CD4-positive, alpha-beta T cell treated with Interleukin-12 subunit alpha and Interleukin-12 subunit beta, for 1 hour (primary cell): ENCODE data around the gene MAN1A2.
"Not testable (repeated sequence)": the region's sequence is repeated elsewhere in the genome, so short reads cannot be mapped to it uniquely, and the experiment has no call there.

Experiments used
- DNase-seq: peaks from one replicate; pipeline ENCODE4 v3.0.0-alpha.2; 2020

MAN1A2 gene

DNA sequence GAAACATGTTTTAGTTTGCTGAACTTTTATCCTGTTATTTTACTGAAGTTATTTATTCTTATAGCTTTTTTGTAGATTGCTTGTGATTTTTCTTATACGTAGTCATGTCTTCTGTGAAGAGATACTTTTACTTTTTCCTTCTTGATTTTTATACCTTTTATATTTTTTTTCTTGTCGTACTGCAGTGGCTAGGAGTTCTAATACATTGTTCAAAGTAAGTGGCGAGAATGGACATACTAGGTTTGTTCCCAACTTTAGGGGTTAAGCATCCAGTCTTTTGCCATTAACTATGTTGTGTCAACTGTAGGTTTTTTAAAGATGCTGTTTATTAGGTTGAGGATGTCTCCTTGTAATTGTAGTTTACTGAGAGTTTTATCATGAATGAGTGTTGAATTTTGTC lies 36.3 kb downstream of the MAN1A2 start:
- DNase-seq: no peak

DNA sequence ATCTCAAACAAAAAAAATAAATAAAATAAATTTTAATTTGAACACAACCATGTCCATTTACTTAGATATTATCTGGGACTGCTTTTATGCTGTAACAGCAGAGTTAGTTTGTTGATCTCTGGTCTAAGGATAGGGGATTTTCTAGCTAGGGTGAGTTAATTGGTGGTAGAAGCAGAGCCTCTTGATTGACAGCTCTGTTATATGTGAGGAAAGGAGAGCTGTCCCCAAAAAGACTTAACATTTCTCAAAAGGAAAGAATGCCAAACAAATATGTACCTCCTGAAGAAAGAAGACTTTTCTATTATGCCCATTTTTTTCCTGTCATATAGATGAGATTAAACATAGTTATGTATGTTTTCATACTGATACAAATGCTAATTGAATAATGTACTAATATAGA lies 37.8 kb downstream of the MAN1A2 start:
- DNase-seq: no peak

- DNase-seq: no peak
Measured at GRCh38 chr1:117412472-117412871, 45.2 kb downstream of the MAN1A2 start.

GRCh38 chr1:117413412-117413811 lies 46.2 kb downstream of the MAN1A2 start:
- DNase-seq: no peak

GRCh38 chr1:117414943-117415342 lies 47.7 kb downstream of the MAN1A2 start:
- no peak for DNase-seq

DNA sequence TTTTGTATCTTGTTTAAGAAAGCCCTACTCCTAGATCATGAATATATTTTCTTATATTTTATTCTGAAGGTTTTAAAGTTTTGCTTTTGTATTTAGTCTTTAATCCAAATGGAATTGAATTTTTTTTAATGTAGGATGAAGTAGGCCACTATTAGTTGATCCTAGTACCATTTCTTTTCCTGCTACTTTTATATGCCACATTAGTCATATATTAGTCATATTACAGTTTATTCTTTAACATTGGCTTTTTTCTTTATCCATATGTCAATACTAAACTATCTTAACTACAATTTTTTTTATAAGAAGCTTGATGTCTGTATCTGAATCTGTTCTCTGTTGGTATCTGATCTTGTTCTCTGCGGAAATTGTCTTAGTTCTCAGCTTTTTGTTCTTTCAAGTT lies 48.8 kb downstream of the MAN1A2 start:
- no peak for DNase-seq

- no peak for DNase-seq
Measured at GRCh38 chr1:117416546-117417125, 49.4 kb downstream of the MAN1A2 start.

GRCh38 chr1:117425050-117425734 lies 57.9 kb downstream of the MAN1A2 start:
- DNase-seq: no peak

DNA sequence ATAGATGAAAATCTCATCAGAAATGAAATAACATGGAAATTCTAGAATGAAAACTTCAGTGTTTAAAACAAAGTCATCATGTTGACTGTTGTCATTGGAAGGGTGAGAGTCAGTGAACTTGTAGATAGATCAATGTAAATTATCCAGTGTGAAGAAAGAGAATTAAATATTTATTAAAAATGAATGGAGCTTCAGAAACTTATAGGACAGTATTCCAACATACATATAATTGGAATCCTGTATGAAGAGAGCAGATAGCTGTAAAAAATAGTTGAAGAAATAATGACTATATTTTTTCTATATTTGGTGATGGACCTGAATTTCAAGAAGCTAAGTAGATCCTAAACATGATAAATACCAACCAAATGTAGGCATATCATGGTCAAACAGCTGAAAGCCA lies 60.0 kb downstream of the MAN1A2 start:
- no peak for DNase-seq

DNA sequence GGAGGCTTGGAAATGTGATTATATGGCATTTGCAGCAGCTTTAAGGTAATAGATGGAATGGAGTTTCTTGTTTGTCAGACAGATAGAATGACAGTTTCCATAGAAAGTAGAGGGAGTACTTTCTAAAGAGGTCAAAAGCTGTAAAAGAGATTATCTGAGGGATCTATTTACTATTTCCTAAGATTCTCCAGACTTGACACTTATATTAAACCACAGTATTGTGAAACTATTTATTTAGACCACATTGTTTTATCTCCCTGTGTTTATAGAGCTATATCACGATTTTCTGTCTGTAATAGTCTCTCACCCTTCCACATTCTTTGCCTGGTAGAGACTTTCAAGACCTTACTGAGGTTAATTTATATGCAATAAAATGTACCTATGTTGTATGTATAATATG lies 66.7 kb downstream of the MAN1A2 start:
- no peak for DNase-seq

GRCh38 chr1:117436513-117436912 lies 69.3 kb downstream of the MAN1A2 start:
- DNase-seq: no peak

DNA sequence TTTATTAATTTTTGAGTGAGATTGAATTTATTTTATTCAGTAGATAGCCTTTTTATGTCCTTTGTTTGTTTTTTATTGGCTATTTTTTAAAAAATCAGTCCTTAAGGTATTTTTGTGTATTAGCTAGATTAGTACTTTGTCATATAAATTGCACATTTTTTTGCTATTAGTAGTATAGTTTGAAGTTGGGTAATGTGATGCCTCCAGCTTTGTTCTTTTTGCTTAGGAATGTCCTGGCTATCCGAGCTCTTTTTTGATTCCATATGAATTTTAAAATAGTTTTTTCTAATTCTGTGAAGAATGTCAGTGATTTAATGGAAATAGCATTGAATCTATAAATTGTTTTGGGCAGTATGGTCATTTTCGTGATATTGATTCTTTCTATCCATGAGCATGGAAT lies 80.4 kb downstream of the MAN1A2 start:
- DNase-seq: no peak

DNA sequence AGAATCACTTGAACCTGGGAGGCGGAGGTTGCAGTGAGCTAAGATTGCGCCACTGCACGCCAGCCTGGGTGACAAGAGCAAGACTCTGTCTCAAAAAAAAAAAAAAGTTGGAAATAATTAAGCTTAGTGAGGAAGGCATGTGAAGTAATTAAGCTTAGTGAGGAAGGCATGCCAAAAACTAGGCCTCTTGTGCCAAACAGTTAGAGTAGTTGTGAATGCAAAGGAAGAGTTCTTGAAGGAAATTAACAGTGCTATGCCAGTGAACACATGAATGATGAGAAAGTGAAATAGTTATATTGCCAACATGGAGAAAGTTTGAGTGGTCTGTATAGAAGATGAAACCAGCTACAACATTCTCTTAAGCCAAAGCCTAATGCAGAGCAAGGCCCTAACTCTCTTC lies 85.0 kb downstream of the MAN1A2 start:
- DNase-seq: no peak

DNA sequence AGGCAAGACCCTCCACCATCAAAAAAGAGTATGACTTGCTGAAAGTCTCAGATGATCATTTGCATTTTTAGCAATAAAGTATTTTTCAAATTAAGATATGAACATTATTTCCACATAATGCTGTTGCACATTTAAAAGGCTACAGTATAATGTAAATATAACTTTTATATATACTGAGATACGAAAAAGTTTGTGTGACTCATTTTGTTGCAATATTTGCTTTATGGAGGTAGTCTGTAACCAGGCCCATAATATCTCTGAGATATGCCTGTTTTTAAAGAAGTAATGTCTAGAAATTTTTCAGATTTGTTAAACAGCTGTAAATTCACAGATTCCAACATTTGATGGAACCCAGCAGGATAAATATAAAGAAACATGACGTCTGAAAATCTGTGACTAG lies 86.7 kb downstream of the MAN1A2 start:
- no peak for DNase-seq

DNA sequence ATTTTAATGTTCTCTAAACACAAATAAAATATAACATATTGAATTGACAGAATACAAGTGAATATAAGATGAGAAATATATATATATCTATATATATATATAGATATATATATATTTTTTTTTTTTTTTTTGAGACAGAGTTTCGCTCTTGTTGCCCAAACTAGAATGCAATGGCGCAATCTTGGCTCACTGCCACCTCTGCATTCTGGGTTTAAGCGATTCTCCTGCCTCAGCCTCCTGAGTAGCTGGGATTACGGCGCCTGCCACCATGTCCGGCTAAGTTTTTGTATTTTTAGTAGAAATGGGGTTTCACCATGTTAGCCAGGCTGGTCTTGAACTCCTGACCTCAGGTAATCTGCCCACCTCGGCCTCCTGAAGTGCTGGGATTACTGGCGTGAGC lies 91.2 kb downstream of the MAN1A2 start:
- DNase-seq: not testable (repeated sequence)

DNA sequence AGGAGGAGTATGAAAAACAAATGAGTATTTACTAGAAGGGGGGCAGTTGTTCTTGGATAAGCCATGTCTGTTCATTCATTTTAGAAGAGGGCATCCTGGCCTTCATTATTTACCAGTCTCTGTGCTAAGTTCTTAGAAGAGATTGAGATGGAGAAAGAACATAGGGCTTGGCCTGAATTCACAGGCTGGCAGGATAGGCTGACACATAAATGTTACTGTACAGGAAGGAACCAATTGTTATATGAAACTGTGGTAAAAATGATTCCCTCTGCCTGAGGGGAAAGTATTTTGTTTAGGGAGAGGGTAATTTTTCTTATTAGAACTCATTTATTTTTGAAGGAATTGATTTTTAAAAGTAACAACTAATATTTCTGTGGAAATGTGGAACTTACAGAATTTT lies 99.5 kb downstream of the MAN1A2 start:
- DNase-seq: no peak

DNA sequence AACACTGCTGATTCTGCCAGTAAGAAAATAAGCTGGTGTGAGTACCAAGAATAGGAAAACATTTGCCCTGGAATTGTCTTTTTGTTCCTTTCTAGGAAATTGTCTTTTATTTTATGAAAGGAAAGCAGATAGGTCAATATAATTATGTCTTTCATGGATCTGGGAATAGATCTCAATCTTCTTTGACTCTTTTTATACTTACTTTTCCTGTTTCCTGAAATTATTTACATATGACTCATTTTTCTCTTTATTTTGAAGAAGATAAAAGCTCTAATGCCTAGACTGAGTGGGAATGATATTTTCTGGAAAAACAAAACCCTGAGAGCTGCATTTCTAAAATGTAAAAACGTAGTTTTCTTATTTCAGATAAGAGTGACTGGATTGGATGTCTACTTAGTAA lies 100.1 kb downstream of the MAN1A2 start:
- DNase-seq: no peak

DNA sequence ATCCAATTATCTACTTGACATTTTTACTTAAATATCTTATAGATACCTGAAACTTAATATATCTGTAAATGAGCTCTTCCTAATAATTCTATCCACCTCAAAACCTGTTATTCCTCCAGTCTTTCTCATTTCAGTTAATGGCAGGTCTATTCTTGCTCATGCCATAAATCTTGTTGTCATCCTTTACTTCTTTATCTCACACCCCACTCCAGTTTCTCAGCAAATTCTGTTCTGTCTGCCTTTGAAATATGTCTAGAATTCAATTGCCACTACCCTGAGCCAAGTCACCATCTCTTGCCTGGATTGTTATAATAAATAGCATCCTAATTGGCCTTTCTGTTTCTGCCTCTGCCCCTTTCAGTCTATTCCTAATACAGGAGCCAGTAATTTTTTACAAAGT lies 105.8 kb downstream of the MAN1A2 start:
- DNase-seq: no peak

DNA sequence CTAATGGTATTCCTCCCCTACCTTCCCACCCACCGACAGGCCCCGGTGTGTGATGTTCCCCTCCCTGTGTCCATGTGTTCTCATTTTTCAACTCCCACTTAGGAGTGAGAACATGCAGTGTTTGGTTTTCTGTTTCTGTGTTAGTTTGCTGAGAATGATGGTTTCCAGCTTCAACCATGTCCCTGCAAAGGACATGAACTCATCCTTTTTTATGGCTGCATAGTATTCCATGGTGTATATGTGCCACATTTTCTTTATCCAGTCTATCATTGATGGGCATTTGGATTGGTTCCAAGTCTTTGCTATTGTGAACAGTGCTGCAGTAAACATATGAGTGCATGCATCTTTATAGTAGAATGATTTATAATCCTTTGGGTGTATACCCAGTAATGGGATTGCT lies 108.2 kb downstream of the MAN1A2 start:
- DNase-seq: not testable (repeated sequence)

GRCh38 chr1:117479086-117479485 lies 111.8 kb downstream of the MAN1A2 start:
- no peak for DNase-seq

DNA sequence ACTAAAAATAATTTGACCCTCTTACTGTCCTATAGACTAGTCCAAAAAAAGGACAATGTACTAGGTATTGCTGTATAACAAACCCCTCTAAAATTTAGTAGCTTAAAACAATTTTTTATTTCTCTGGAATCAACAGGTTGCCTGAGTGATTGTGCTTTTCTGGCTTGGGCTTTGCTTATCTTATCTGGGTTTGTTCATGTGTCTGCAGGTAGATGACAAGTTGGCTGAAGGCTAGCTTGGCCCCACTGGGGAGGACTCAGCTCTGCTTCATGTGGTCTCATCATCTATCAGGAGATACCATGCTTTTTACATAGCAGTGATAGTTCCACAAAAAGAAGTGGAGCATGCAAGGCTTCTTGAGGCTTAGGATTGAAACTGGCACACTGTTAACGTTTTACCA lies 114.2 kb downstream of the MAN1A2 start:
- DNase-seq: no peak

DNA sequence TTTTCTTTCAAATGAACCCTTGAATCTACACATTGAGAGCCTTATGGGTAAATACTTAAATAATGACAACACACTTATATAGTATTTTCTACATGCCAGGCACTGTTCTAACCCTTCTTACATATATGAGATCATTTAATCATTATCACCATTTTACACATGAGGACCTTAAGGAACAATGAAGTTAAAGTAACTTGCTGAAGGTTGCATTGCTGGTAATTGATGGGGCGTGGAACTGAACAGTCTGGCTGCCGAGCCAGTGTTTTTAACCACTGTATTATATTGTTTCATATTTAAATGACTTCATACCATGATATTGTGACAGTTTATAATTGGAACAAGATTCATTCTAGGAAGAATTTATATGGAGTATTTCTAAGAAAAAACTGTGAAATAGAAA lies 126.7 kb downstream of the MAN1A2 start:
- DNase-seq: no peak

DNA sequence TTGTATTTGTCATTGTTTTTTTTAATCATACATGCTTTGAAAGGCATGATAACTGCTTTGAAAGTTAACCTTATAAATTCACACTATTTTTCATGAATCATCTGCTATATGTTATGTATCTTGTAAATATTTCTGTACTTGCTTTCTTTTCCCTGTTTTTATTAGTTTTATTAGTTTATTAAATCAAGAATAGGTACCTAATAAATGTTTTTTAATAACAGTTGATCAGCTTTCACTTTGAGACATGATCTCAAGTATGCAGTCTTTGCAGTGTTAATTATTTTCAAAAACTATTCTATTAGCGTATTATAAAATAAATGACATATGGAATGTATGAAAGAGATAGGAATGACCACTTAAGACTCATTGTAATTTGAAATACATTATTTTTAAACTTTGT lies 127.8 kb downstream of the MAN1A2 start:
- DNase-seq: no peak

- DNase-seq: no peak
Measured at GRCh38 chr1:117499071-117499470, 131.8 kb downstream of the MAN1A2 start.

GRCh38 chr1:117500584-117500983 lies 133.3 kb downstream of the MAN1A2 start:
- no peak for DNase-seq
